ENCODE results near the gene HERPUD1. TPM values are rescaled to one million over a fixed set of nuclear protein-coding genes. Genes with fewer than 3 reads are reported as not detected.

The HERPUD1 gene, protein sequence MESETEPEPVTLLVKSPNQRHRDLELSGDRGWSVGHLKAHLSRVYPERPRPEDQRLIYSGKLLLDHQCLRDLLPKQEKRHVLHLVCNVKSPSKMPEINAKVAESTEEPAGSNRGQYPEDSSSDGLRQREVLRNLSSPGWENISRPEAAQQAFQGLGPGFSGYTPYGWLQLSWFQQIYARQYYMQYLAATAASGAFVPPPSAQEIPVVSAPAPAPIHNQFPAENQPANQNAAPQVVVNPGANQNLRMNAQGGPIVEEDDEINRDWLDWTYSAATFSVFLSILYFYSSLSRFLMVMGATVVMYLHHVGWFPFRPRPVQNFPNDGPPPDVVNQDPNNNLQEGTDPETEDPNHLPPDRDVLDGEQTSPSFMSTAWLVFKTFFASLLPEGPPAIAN
- 101 and 110 TPM in 2 replicates for total RNA-seq (ENCODE audit: low replicate concordance)

GRCh38 chr16:56931892-56932720 lies at the start of gene HERPUD1:
TSS of gene HERPUD1 (plus strand) at chr16:56932142. CDS start at chr16:56932245, 103 bp downstream.

DNA sequence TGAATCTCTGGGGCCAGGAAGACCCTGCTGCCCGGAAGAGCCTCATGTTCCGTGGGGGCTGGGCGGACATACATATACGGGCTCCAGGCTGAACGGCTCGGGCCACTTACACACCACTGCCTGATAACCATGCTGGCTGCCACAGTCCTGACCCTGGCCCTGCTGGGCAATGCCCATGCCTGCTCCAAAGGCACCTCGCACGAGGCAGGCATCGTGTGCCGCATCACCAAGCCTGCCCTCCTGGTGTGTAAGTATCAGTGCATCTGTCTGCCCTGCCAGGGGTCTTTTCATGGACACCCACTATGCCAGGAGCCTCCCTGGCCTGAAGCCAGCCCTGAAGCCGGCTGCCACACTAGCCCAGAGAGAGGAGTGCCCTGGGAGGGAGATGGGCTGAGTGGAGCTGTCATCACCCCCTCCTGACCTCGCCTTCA lies 29.9 kb downstream of the HERPUD1 start, which contains the start of gene CETP:
Gene CETP (plus strand): TSS at position 100 of the 431 bp plus-strand sequence. CDS start 30 bp downstream, at position 130.

GRCh38 chr16:56988948-56989945 lies 57.3 kb downstream of the HERPUD1 start, which contains the start of gene NLRC5:
TSS of gene NLRC5 (plus strand) at chr16:56989557. CDS start at chr16:57020713, 31,156 bp downstream.

Other genes starting within 250 kb of the HERPUD1 start
- gene MT1X, start 249.7 kb upstream of the HERPUD1 start, total RNA-seq (ENCODE audit: low replicate concordance): 19.2 and 55.7 TPM in 2 replicates
- 42.6 and 72.0 TPM in 2 replicates for gene NUP93, start 202.0 kb upstream of the HERPUD1 start, total RNA-seq (ENCODE audit: low replicate concordance)
- gene SLC12A3, start 66.9 kb upstream of the HERPUD1 start, total RNA-seq (ENCODE audit: low replicate concordance): under 0.01 TPM in 1 of 2 replicates, not detected in the other
- 0.15 and 0.23 TPM in 2 replicates for gene CETP, start 29.8 kb downstream of the HERPUD1 start, total RNA-seq (ENCODE audit: low replicate concordance)
- 5.3 and 18.0 TPM in 2 replicates for gene NLRC5, start 57.4 kb downstream of the HERPUD1 start, total RNA-seq (ENCODE audit: low replicate concordance)
- gene CPNE2, start 160.4 kb downstream of the HERPUD1 start, total RNA-seq (ENCODE audit: low replicate concordance): 17.1 and 21.0 TPM in 2 replicates

Measured in smooth muscle cell of the coronary artery (primary cell).